Measurements from ENCODE around the gene ACOXL.

GRCh38 chr2:110990440-110990839, 258.1 kb downstream of the ACOXL start:
- TF ChIP-seq CTCF (IDR thresholded peaks at IDR 0.05) = no peak
- no peak for TF ChIP-seq POLR2A (IDR thresholded peaks at IDR 0.05)

Data from right lobe of liver (tissue), 4 donors.